Ovary (tissue), 3 donors: ENCODE results near the gene HLA-DRB5.

Source experiments
- POLR2A ChIP-seq: fragments of 450-650 bp; IDR thresholded peaks from one replicate; pipeline ENCODE4 v1.6.1; 2017; ENCODE audit warnings: antibody characterized with exemption, mild to moderate bottlenecking, moderate library complexity
- TF ChIP-seq, protein P1 (sequence below), 3 donors: fragments of 450-650 bp in 2 of 3; fragments of 200-600 bp in 1 of 3; IDR thresholded peaks; one replicate each; pipeline versions ENCODE4 v1.5.1 to v1.8.0; 2016 to 2022; ENCODE audit warnings: antibody characterized with exemption in 3 of 3, mild to moderate bottlenecking in 1 of 3
- donor health status: DM: no; HTN: no; CAD: no.

DNA sequence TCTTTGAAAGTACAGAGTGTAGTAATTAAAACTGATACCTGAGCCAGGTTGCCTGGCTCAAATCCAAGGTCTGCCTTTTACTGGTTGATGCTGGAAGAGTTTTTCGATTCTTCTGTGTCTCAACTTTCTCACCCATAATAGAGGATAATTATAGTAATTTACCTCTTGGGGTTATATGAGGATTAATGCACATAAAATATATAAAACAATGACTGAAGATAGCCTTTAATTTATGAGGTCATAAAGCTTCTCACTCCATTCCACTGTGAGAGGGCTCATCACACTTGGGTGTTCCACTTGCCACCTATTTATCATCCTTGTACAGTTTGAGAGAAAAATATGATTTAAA, 10.2 kb downstream of the HLA-DRB5 start:
- TF ChIP-seq, protein P1, sequence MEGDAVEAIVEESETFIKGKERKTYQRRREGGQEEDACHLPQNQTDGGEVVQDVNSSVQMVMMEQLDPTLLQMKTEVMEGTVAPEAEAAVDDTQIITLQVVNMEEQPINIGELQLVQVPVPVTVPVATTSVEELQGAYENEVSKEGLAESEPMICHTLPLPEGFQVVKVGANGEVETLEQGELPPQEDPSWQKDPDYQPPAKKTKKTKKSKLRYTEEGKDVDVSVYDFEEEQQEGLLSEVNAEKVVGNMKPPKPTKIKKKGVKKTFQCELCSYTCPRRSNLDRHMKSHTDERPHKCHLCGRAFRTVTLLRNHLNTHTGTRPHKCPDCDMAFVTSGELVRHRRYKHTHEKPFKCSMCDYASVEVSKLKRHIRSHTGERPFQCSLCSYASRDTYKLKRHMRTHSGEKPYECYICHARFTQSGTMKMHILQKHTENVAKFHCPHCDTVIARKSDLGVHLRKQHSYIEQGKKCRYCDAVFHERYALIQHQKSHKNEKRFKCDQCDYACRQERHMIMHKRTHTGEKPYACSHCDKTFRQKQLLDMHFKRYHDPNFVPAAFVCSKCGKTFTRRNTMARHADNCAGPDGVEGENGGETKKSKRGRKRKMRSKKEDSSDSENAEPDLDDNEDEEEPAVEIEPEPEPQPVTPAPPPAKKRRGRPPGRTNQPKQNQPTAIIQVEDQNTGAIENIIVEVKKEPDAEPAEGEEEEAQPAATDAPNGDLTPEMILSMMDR (IDR thresholded peaks at IDR 0.05) = no peak
- TF ChIP-seq POLR2A = no peak
